Measurements from ENCODE around the gene MTM1.

The MTM1 gene

DNA sequence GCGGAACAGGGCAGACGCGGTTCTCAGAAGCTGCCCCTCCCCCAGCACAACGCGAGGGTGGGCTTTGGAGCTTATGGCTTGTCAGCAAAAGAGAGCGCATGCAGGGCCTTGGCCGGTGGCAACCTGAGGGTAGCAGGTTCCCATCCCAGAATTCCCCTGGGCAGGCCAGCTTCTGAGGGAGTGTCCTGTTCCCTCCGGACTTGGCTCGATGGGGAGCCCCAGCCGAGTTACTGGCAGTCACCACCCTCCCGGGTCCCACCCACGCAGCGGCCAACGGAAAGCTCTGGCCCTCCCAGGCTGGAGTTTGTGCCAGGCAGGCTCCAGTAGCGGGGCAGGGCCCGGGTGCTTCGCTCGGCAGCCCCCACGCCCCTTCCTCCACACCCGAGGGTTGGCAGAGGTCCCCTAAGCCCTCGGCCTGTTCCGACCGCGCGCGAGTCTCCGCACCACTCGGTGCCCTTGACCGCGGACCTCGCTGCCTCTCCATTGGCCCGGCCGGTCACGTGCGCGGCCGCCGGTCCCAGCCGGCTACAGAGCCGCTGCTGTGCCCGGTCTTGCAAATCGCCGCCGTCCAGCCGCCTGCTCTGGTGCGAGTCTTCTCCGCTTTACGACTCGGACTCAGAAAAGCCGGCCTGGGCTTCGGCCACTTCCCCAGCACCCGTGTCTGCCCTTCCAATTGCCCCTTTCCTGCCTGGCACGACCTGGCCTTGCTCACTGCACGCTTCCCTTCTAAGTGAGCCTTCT is 20.9 kb upstream of the MTM1 start:
- H3K4me3 ChIP-seq (ENCODE audit: control insufficient read depth, low read depth, low read length) = peak overlapping the region; percentile 31

DNA sequence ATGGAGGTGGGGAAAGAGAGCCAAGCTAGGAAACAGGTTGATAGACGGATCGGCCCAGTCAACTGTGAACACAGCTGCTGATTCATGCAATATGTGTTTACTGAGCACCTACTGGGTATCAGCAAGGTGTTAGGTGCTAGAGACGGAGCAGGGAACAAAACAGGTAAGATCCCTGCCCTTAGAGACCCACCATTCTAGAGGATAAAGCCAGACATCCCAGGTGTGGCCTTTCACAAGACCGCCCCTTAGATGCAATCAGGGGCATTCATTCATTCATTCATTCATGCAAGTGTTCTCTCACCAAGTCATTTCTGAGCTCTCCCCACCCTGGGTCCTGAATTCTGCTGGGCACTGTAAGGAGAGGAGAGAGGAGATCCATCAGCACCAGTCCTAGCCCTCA is 20.2 kb upstream of the MTM1 start:
- no peak for DNase-seq (ENCODE audit: low read depth)
- no peak overlapping the region for H3K4me3 ChIP-seq (ENCODE audit: control insufficient read depth, low read depth, low read length)
- TF ChIP-seq, protein P1, sequence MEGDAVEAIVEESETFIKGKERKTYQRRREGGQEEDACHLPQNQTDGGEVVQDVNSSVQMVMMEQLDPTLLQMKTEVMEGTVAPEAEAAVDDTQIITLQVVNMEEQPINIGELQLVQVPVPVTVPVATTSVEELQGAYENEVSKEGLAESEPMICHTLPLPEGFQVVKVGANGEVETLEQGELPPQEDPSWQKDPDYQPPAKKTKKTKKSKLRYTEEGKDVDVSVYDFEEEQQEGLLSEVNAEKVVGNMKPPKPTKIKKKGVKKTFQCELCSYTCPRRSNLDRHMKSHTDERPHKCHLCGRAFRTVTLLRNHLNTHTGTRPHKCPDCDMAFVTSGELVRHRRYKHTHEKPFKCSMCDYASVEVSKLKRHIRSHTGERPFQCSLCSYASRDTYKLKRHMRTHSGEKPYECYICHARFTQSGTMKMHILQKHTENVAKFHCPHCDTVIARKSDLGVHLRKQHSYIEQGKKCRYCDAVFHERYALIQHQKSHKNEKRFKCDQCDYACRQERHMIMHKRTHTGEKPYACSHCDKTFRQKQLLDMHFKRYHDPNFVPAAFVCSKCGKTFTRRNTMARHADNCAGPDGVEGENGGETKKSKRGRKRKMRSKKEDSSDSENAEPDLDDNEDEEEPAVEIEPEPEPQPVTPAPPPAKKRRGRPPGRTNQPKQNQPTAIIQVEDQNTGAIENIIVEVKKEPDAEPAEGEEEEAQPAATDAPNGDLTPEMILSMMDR (IDR thresholded peaks at IDR 0.05; ENCODE audit: control insufficient read depth, insufficient read depth, low read depth, low read length, missing control alignments) = no peak

More for the DNA sequence above, 20.9 kb upstream of the MTM1 start:
- TF ChIP-seq, protein P1 (IDR thresholded peaks at IDR 0.05; ENCODE audit: control insufficient read depth, insufficient read depth, low read depth, low read length, missing control alignments) = no peak
- DNase-seq (ENCODE audit: low read depth) = no peak

DNA sequence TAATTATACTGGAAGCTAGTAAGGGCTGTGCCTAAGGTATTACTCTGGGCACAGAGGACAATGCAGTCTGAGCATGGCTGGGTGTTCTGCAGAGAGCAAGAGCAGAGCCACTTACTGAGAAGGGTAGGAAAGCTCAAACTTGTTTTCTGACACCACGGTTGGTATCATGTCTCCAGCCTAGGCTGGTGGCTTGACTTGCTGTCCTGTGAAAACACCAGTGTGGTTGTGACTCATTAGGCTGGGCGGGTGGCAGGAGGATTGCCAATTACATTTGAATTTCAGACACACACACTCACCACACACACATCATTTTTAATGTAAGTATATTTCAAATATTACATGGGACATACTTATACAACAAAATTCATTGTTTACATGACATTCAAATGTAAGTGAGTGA is 19.7 kb upstream of the MTM1 start:
- DNase-seq (ENCODE audit: low read depth) = no peak
- TF ChIP-seq, protein P1 (IDR thresholded peaks at IDR 0.05; ENCODE audit: control insufficient read depth, insufficient read depth, low read depth, low read length, missing control alignments) = no peak
- no peak overlapping the region for H3K4me3 ChIP-seq (ENCODE audit: control insufficient read depth, low read depth, low read length)

DNA sequence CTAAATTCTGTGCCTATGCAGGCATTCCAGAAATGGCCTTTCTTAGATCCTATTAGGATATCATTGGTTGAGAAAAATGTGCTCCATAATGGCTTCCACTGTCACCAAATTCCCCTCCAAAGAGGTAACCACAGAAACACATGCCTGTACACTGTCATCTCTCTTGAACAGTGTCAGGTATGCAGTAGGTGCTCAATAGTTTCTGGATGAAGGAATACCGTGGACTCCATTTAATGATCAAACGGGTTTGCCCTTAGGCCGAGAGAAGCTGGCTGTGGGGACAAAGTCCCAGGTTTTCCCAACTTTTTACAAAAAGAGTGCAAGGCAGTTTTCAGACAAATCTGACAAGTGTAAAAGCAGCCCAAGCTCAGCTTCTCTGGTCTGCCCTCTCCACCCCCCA is 16.5 kb upstream of the MTM1 start:
- TF ChIP-seq, protein P1 (IDR thresholded peaks at IDR 0.05; ENCODE audit: control insufficient read depth, insufficient read depth, low read depth, low read length, missing control alignments) = no peak
- H3K4me3 ChIP-seq (ENCODE audit: control insufficient read depth, low read depth, low read length) = no peak overlapping the region
- DNase-seq (ENCODE audit: low read depth) = no peak

DNA sequence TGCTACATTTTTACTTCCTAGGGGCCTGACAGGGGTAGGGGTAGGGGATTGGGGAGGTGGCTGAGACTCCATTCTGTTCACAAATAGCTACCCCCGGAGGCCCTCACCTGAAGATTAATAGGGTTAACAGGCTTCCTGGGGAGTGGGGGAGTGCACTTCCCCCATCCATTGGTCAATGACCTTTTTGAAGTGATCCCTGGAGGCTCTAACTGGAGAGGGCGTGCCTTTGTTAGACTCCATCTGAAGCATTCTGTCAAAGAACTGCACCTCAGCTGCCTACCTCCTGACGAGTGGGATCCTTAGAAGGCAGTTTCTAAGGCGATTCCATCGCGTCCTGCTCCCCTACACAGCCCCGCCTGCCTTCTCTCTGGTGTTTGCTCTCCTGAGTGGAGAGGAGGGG is 10.0 kb upstream of the MTM1 start:
- H3K4me3 ChIP-seq (ENCODE audit: control insufficient read depth, low read depth, low read length) = no peak overlapping the region
- TF ChIP-seq, protein P1 (IDR thresholded peaks at IDR 0.05; ENCODE audit: control insufficient read depth, insufficient read depth, low read depth, low read length, missing control alignments) = no peak
- no peak for DNase-seq (ENCODE audit: low read depth)

DNA sequence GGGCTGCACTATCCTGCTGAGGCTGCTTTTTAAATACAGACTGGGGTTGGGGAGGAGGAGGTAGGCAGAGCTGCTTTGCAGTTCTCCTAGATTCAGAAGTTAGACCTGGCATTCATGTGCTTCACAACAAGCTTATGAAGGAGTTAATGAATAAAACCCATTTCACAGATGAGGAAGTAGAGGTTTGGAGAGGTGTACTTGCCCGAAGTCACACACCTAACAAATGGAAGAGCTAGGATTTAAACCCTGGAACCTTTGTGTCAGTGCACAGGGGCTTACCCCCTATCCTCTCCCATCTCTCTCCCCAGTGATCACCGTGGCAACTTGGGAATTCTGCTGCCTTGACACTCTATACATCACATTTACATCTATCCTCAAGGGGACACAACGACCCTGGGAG is 3.6 kb upstream of the MTM1 start:
- DNase-seq (ENCODE audit: low read depth) = no peak
- no peak overlapping the region for H3K4me3 ChIP-seq (ENCODE audit: control insufficient read depth, low read depth, low read length)
- TF ChIP-seq, protein P1 (IDR thresholded peaks at IDR 0.05; ENCODE audit: control insufficient read depth, insufficient read depth, low read depth, low read length, missing control alignments) = no peak

All from AG09309 (cell line).